ENCODE measurements around the gene MYADML2.

Gene MYADML2

GRCh38 chr17:81928544-81929252 is 18.3 kb downstream of the MYADML2 start:
- TF ChIP-seq CTCF (IDR thresholded peaks at IDR 0.05; ENCODE audit: insufficient read depth, low read depth, low read length, missing control alignments): no peak
- no peak for DNase-seq (ENCODE audit: low read depth)
- peak overlapping the region; percentile 59 for H3K4me3 ChIP-seq (ENCODE audit: low read length)

GRCh38 chr17:81927653-81928543 is 19.1 kb downstream of the MYADML2 start, which contains the start of gene MAFG:
MAFG (minus strand) TSS chr17:81927735; CDS start chr17:81923185, 4,550 bp downstream.
- peak within 1 kb of the TSS; percentile 70 for H3K4me3 ChIP-seq (ENCODE audit: low read length)
- DNase-seq (ENCODE audit: low read depth): peak; percentile 93
- no peak for TF ChIP-seq CTCF (IDR thresholded peaks at IDR 0.05; ENCODE audit: insufficient read depth, low read depth, low read length, missing control alignments)

GRCh38 chr17:81927152-81927652 is 19.8 kb downstream of the MYADML2 start:
- H3K4me3 ChIP-seq (ENCODE audit: low read length): peak overlapping the region; percentile 70
- no peak for TF ChIP-seq CTCF (IDR thresholded peaks at IDR 0.05; ENCODE audit: insufficient read depth, low read depth, low read length, missing control alignments)
- no peak for DNase-seq (ENCODE audit: low read depth)

- DNase-seq (ENCODE audit: low read depth): peak; percentile 57
- peak overlapping the region; percentile 70 for H3K4me3 ChIP-seq (ENCODE audit: low read length)
- TF ChIP-seq CTCF (IDR thresholded peaks at IDR 0.05; ENCODE audit: insufficient read depth, low read depth, low read length, missing control alignments): no peak
These were observed 20.4 kb downstream of the MYADML2 start for GRCh38 chr17:81926451-81927151.

- peak overlapping the region; percentile 70 for H3K4me3 ChIP-seq (ENCODE audit: low read length)
- no peak for TF ChIP-seq CTCF (IDR thresholded peaks at IDR 0.05; ENCODE audit: insufficient read depth, low read depth, low read length, missing control alignments)
- no peak for DNase-seq (ENCODE audit: low read depth)
These were observed 21.1 kb downstream of the MYADML2 start for GRCh38 chr17:81925860-81926450.
